IMR-90 (cell line): Measurements from ENCODE around the gene CCSER1. TPM values are rescaled to one million over a fixed set of nuclear protein-coding genes. Genes with fewer than 3 reads are reported as not detected.

Experiments
- ATAC-seq: fragments of 200-7000 bp; cut with Tn5 transposase; 2 replicates; pipeline ENCODE4 v1.9.1; 2020; ENCODE audit warnings: low read depth, mild to moderate bottlenecking, moderate library complexity
- BruUV-seq: library from RNA; stranded (reverse); fragments of 400-500 nt; replicated peaks from 2 replicates; lab custom pipeline; 2021; lab: Mats Ljungman, UMichigan
- CTCF ChIA-PET: fragments of 300-600 bp; formaldehyde crosslinking; extraction: SDS; loops from one replicate; lab custom pipeline; 2021; ENCODE audit warnings: antibody characterized with exemption; lab: Yijun Ruan, JAX
- POLR2A ChIA-PET: fragments of 300-600 bp; sonication (Branson Sonifier 250); formaldehyde crosslinking; loops from one replicate; lab custom pipeline; 2022; ENCODE audit warnings: antibody characterized with exemption; ENCODE audit not compliant: unreplicated experiment; lab: Charles Lee
- DNase-seq: peaks from one replicate; pipeline ENCODE4 v3.0.0; 2013
- H2AFZ ChIP-seq: replicated peaks from 2 replicates; pipeline ENCODE3; 2013; ENCODE audit warnings: low read length, mild to moderate bottlenecking; ENCODE audit not compliant: poor library complexity
- H2AK5ac ChIP-seq: 2 replicates; pipeline ENCODE4 v1.6.1; 2013; ENCODE audit warnings: low read depth, low read length, inconsistent platforms
- H2AK9ac ChIP-seq: replicated peaks from 2 replicates; pipeline ENCODE3; 2013; ENCODE audit warnings: mild to moderate bottlenecking, low read depth, low read length, moderate library complexity; ENCODE audit not compliant: poor library complexity
- H2BK120ac ChIP-seq: 2 replicates; pipeline ENCODE4 v1.6.1; 2013; ENCODE audit warnings: low read depth, low read length, inconsistent platforms
- H2BK15ac ChIP-seq: 3 replicates; pipeline ENCODE4 v1.6.1; 2013; ENCODE audit warnings: low read depth, low read length, inconsistent platforms
- H2BK20ac ChIP-seq: 2 replicates; pipeline ENCODE4 v1.6.1; 2013; ENCODE audit warnings: low read depth, mild to moderate bottlenecking, inconsistent platforms, low read length, moderate library complexity
- H2BK5ac ChIP-seq: 2 replicates; pipeline ENCODE4 v1.6.1; 2013; ENCODE audit warnings: mild to moderate bottlenecking, low read depth, low read length, inconsistent platforms; ENCODE audit not compliant: poor library complexity, severe bottlenecking
- H3K14ac ChIP-seq: replicated peaks from 2 replicates; pipeline ENCODE4 v1.6.1; 2013; ENCODE audit warnings: low read depth, low read length, inconsistent platforms
- H3K18ac ChIP-seq: 2 replicates; pipeline ENCODE4 v1.6.1; 2013; ENCODE audit warnings: low read depth, low read length, control low read depth
- H3K23ac ChIP-seq: 2 replicates; pipeline ENCODE4 v1.6.1; 2013; ENCODE audit warnings: low read depth, low read length, inconsistent platforms
- H3K27ac ChIP-seq: 2 replicates; pipeline ENCODE4 v1.5.1; 2013; ENCODE audit warnings: mild to moderate bottlenecking, control low read depth, low read length; ENCODE audit not compliant: insufficient read depth
- H3K27me3 ChIP-seq: 2 replicates; pipeline ENCODE4 v1.6.1; 2013; ENCODE audit warnings: low read length; ENCODE audit not compliant: control insufficient read depth, insufficient read depth
- H3K36me3 ChIP-seq: 2 replicates; pipeline ENCODE4 v1.6.1; 2013; ENCODE audit warnings: low read length, mixed read lengths; ENCODE audit not compliant: control insufficient read depth, insufficient read depth
- H3K4ac ChIP-seq: 2 replicates; pipeline ENCODE4 v1.6.1; 2013; ENCODE audit warnings: low read depth, low read length, inconsistent platforms
- H3K4me1 ChIP-seq: 2 replicates; pipeline ENCODE4 v1.6.1; 2013; ENCODE audit warnings: low read length, mixed read lengths; ENCODE audit not compliant: control insufficient read depth, insufficient read depth
- H3K4me2 ChIP-seq: 2 replicates; pipeline ENCODE4 v1.6.1; 2013; ENCODE audit warnings: low read depth, mild to moderate bottlenecking, control low read depth, low read length, moderate library complexity
- H3K4me3 ChIP-seq: 2 replicates; pipeline ENCODE4 v1.5.1; 2013; ENCODE audit warnings: low read depth, mild to moderate bottlenecking, control low read depth, low read length, moderate library complexity; ENCODE audit not compliant: insufficient read depth
- H3K56ac ChIP-seq: 2 replicates; pipeline ENCODE4 v1.6.1; 2013; ENCODE audit warnings: low read length, inconsistent platforms; ENCODE audit not compliant: insufficient read depth; ENCODE audit errors: extremely low read depth
- H3K79me1 ChIP-seq, 2 experiments: 2 replicates each; pipeline ENCODE4 v1.6.1; 2013; ENCODE audit warnings: low read length in 2 of 2, inconsistent platforms in 1 of 2, low read depth in 1 of 2
- H3K9ac ChIP-seq: 2 replicates; pipeline ENCODE4 v1.6.1; 2013; ENCODE audit warnings: low read depth, low read length, control low read depth
- H3K9me1 ChIP-seq: 2 replicates; pipeline ENCODE4 v1.6.1; 2013; ENCODE audit warnings: low read length, inconsistent platforms; ENCODE audit not compliant: insufficient read depth
- H3K9me3 ChIP-seq: 2 replicates; pipeline ENCODE4 v1.6.1; 2013; ENCODE audit warnings: low read length; ENCODE audit not compliant: control insufficient read depth, insufficient read depth
- H4K20me1 ChIP-seq: 2 replicates; pipeline ENCODE4 v1.6.1; 2013; ENCODE audit warnings: low read length, inconsistent platforms; ENCODE audit not compliant: insufficient read depth
- H4K5ac ChIP-seq: 2 replicates; pipeline ENCODE4 v1.6.1; 2013; ENCODE audit warnings: mild to moderate bottlenecking, low read depth, low read length, control low read depth
- H4K8ac ChIP-seq, 2 experiments: 2 replicates each; pipeline ENCODE4 v1.6.1; 2013; ENCODE audit warnings: low read depth in 2 of 2, low read length in 2 of 2, control low read depth in 1 of 2, inconsistent platforms in 1 of 2
- H4K91ac ChIP-seq: 2 replicates; pipeline ENCODE4 v1.6.1; 2013; ENCODE audit warnings: low read depth, low read length, inconsistent platforms; ENCODE audit not compliant: insufficient read depth
- BHLHE40 ChIP-seq: fragments of 150-350 bp; IDR thresholded peaks from 2 replicates; pipeline ENCODE4 v1.6.1; 2016; ENCODE audit warnings: mild to moderate bottlenecking, low read depth, low read length
- CEBPB ChIP-seq: IDR thresholded peaks from 2 replicates; pipeline ENCODE4 v1.6.1; 2012; ENCODE audit warnings: low read depth, low read length, improper control_type of control experiment
- CHD1 ChIP-seq: IDR thresholded peaks from 2 replicates; pipeline ENCODE4 v1.6.1; 2012; ENCODE audit warnings: low read depth, low read length, improper control_type of control experiment
- CTCF ChIP-seq: conservative IDR thresholded peaks from 2 replicates; pipeline ENCODE4 v1.5.1; 2012; ENCODE audit warnings: mild to moderate bottlenecking, low read depth, low read length, improper control_type of control experiment
- ELK1 ChIP-seq: fragments of 150-350 bp; IDR thresholded peaks from 2 replicates; pipeline ENCODE4 v1.6.1; 2016; ENCODE audit warnings: low read depth, mild to moderate bottlenecking, low read length, moderate library complexity, borderline replicate concordance
- FOS ChIP-seq: fragments of 150-350 bp; IDR thresholded peaks from 2 replicates; pipeline ENCODE4 v1.6.1; 2016; ENCODE audit warnings: low read depth, low read length
- MAFK ChIP-seq: IDR thresholded peaks from 2 replicates; pipeline ENCODE4 v1.6.1; 2012; ENCODE audit warnings: low read depth, low read length, improper control_type of control experiment
- MAZ ChIP-seq: IDR thresholded peaks from 2 replicates; pipeline ENCODE4 v1.6.1; 2012; ENCODE audit warnings: low read depth, mild to moderate bottlenecking, low read length, improper control_type of control experiment, moderate library complexity, borderline replicate concordance
- MXI1 ChIP-seq: IDR thresholded peaks from 2 replicates; pipeline ENCODE4 v1.6.1; 2012; ENCODE audit warnings: low read depth, mild to moderate bottlenecking, low read length, moderate library complexity, borderline replicate concordance
- NFE2L2 ChIP-seq: fragments of 150-350 bp; IDR thresholded peaks from 2 replicates; pipeline ENCODE4 v1.6.1; 2016; ENCODE audit warnings: low read depth, mild to moderate bottlenecking, low read length
- POLR2A ChIP-seq: IDR thresholded peaks from 2 replicates; pipeline ENCODE4 v1.6.1; 2012; ENCODE audit warnings: mild to moderate bottlenecking, low read depth, low read length
- RAD21 ChIP-seq: IDR thresholded peaks from 2 replicates; pipeline ENCODE4 v1.6.1; 2012; ENCODE audit warnings: low read length, improper control_type of control experiment
- RCOR1 ChIP-seq: IDR thresholded peaks from 2 replicates; pipeline ENCODE4 v1.6.1; 2012; ENCODE audit warnings: mild to moderate bottlenecking, low read length, improper control_type of control experiment; ENCODE audit not compliant: insufficient replicate concordance
- RFX5 ChIP-seq: IDR thresholded peaks from 2 replicates; pipeline ENCODE4 v1.8.0; 2012; ENCODE audit warnings: low read depth, mild to moderate bottlenecking, low read length, moderate library complexity
- SMC3 ChIP-seq: fragments of 150-350 bp; IDR thresholded peaks from 2 replicates; pipeline ENCODE4 v1.6.1; 2016; ENCODE audit warnings: low read depth, mild to moderate bottlenecking, antibody characterized with exemption, low read length, moderate library complexity
- USF2 ChIP-seq: fragments of 150-350 bp; IDR thresholded peaks from 2 replicates; pipeline ENCODE4 v1.6.1; 2017; ENCODE audit warnings: mild to moderate bottlenecking, antibody characterized with exemption, low read length, low read depth
- WGBS, 2 experiments: methylation state at CpG; one replicate each; pipeline versions ENCODE4 v1.1.5 to v1.1.7; 2013; ENCODE audit warnings: missing lambda C conversion rate in 2 of 2; ENCODE audit not compliant: insufficient read length in 1 of 2; ENCODE audit errors: extremely low coverage in 2 of 2; 5-methylcytosine and 5-hydroxymethylcytosine counted together
- dilution Hi-C: fragments of 300-500 bp; cut with HindIII; formaldehyde crosslinking; loops from one replicate; pipeline ENCODE4 v1.14.3; 2018; ENCODE audit warnings: low sequenced_read_pairs; ENCODE audit not compliant: unreplicated experiment
- in situ Hi-C: fragments of 300-500 bp; cut with MboI; formaldehyde crosslinking; loops from 3 replicates; pipeline ENCODE4 v1.14.3; 2019; ENCODE audit warnings: low sequenced_read_pairs, inconsistent platforms, mixed read lengths
- intact Hi-C: fragments of 100-400 bp; cut with micrococcal nuclease; formaldehyde crosslinking; loops from 2 replicates; pipeline ENCODE4 v1.10.0; 2022
- polyA plus RNA-seq, 3 experiments: library from polyadenylated mRNA; depleted of rRNA; stranded (reverse); fragments of >200 nt; gene quantifications; 2 replicates each; pipeline ENCODE4 v1.2.3, GENCODE V29; 2012; ENCODE audit warnings: low replicate concordance in 1 of 3
- total RNA-seq: library from RNA; depleted of rRNA; stranded (reverse); fragments of >200 nt; gene quantifications from 2 replicates; pipeline ENCODE4 v1.2.3, GENCODE V29; 2012

Gene CCSER1
- total and polyA plus RNA-seq, 2 of the 4 experiments (the other 2 are of a cell fraction) = not detected

- DNase-seq = no peak
- Histone ChIP-seq H2BK5ac (no peak overlapping the region), H3K4me3 (no peak overlapping the region), H2AFZ (no peak overlapping the region), H4K8ac (no peak overlapping the region), H2BK120ac (no peak overlapping the region), H3K18ac (no peak overlapping the region), H3K9me1 (no peaks in the 10 kb centered on the region), H3K23ac (no peak overlapping the region), H4K20me1 (no peaks in the 10 kb centered on the region), H4K5ac (no peak overlapping the region), H3K27me3 (no peaks in the 10 kb centered on the region), H3K9ac (no peak overlapping the region), H2AK5ac (no peak overlapping the region), H3K14ac (no peak overlapping the region), H3K4ac (no peak overlapping the region), H2BK20ac (no peak overlapping the region), H3K4me1 (no peaks in the 10 kb centered on the region), H3K27ac (no peak overlapping the region), H3K36me3 (no peaks in the 10 kb centered on the region), H2AK9ac (no peak overlapping the region), H3K4me2 (no peak overlapping the region), H3K9me3 (0 out of 2 replicates have a peak, but pooled peaks cover 2% of the 10 kb centered on the region), H4K91ac (no peak overlapping the region), H3K79me1 (no peaks in the 10 kb centered on the region), H2BK15ac (no peak overlapping the region), H3K56ac (no peak overlapping the region)
- ATAC-seq = no peak
- BruUV-seq = no TSS peak
- CTCF ChIA-PET = no interaction called here
- in situ Hi-C loops (no loop called here), intact Hi-C loops (no loop called here), dilution Hi-C loops (no loop called here)
- 80% methylated on average over 1 of the region's 4 CpGs; no CpG with 5 or more reads in 1 of the 2 experiments for WGBS, 2 experiments
- TF ChIP-seq BHLHE40 = no peak
- no peak for TF ChIP-seq RFX5
- no peak for TF ChIP-seq SMC3
- TF ChIP-seq FOS = no peak
- TF ChIP-seq USF2 = no peak
- no peak for TF ChIP-seq CEBPB
- no peak for TF ChIP-seq POLR2A
- no peak for TF ChIP-seq CHD1
- no peak for TF ChIP-seq MXI1
- TF ChIP-seq RCOR1 = no peak
- no peak for TF ChIP-seq ELK1
- no peak for TF ChIP-seq NFE2L2
- no peak for TF ChIP-seq MAFK
- TF ChIP-seq CTCF = no peak
- no peak for TF ChIP-seq RAD21
- no peak for TF ChIP-seq MAZ
- POLR2A ChIA-PET = no interaction called here
These were observed 1370.7 kb downstream of the CCSER1 start for GRCh38 chr4:91497892-91498291.
